Natural killer cell (primary cell): Measurements from ENCODE around the gene ALPI. TPM values are rescaled to one million over a fixed set of nuclear protein-coding genes. Genes with fewer than 3 reads are reported as not detected.
"Not testable (repeated sequence)": the region's sequence is repeated elsewhere in the genome, so short reads cannot be mapped to it uniquely, and the experiment has no call there.

ENCODE experiments used
- ATAC-seq, 3 donors: fragments of 150-1000 bp in 2 of 3; fragments of 200-7000 bp in 1 of 3; cut with Tn5 transposase; 1 replicate in 1 of 3; 2 replicates in 2 of 3; pipeline ENCODE4 v1.10.0; 2021; ENCODE audit warnings: mild to moderate bottlenecking in 2 of 3, moderate library complexity in 2 of 3
- DNase-seq, 2 donors: peaks; one replicate each; pipeline versions ENCODE4 v3.0.0 to v3.0.0-alpha.2; 2013 to 2021; ENCODE audit warnings: mixed read lengths in 1 of 2
- H3K27ac ChIP-seq: one replicate; pipeline ENCODE4 v1.5.1; 2013; ENCODE audit warnings: mild to moderate bottlenecking, low read length
- H3K27me3 ChIP-seq: one replicate; pipeline ENCODE4 v1.6.1; 2013; ENCODE audit warnings: low read length; ENCODE audit not compliant: control insufficient read depth, insufficient read depth
- H3K36me3 ChIP-seq: one replicate; pipeline ENCODE4 v1.6.1; 2013; ENCODE audit warnings: low read length; ENCODE audit not compliant: control insufficient read depth, insufficient read depth
- H3K4me1 ChIP-seq: one replicate; pipeline ENCODE4 v1.6.1; 2013; ENCODE audit warnings: low read length; ENCODE audit not compliant: control insufficient read depth, insufficient read depth
- H3K4me3 ChIP-seq: one replicate; pipeline ENCODE4 v1.5.1; 2013; ENCODE audit warnings: low read length
- H3K9me3 ChIP-seq: one replicate; pipeline ENCODE4 v1.6.1; 2013; ENCODE audit warnings: low read length; ENCODE audit not compliant: control insufficient read depth, insufficient read depth
- H3K27ac Mint-ChIP-seq, 2 donors: one replicate each; pipeline ENCODE4 v1.8.0; 2022; ENCODE audit warnings: mild to moderate bottlenecking in 2 of 2, mixed read lengths in 2 of 2, moderate library complexity in 1 of 2
- H3K27me3 Mint-ChIP-seq, 2 donors: one replicate each; pipeline ENCODE4 v1.8.0; 2022; ENCODE audit warnings: low read depth in 2 of 2, mixed read lengths in 2 of 2
- H3K36me3 Mint-ChIP-seq: one replicate; pipeline ENCODE4 v1.8.0; 2022; ENCODE audit warnings: mixed read lengths
- H3K4me1 Mint-ChIP-seq, 2 donors: one replicate each; pipeline ENCODE4 v1.8.0; 2022; ENCODE audit warnings: mixed read lengths in 2 of 2
- H3K4me3 Mint-ChIP-seq: one replicate; pipeline ENCODE4 v1.8.0; 2022; ENCODE audit warnings: mild to moderate bottlenecking, moderate library complexity, mixed read lengths
- H3K9me3 Mint-ChIP-seq, 2 donors: one replicate each; pipeline ENCODE4 v1.8.0; 2022; ENCODE audit warnings: mixed read lengths in 2 of 2
- WGBS: methylation state at CpG from one replicate; pipeline ENCODE4 v1.1.7; 2013; ENCODE audit warnings: missing lambda C conversion rate; ENCODE audit not compliant: insufficient coverage; 5-methylcytosine and 5-hydroxymethylcytosine counted together
- intact Hi-C: fragments of 100-400 bp; cut with micrococcal nuclease; formaldehyde crosslinking; loops from one replicate; pipeline ENCODE4 v1.14.2; 2022
- total RNA-seq, 4 donors: library from RNA; stranded (reverse); fragments of 120-200 nt in 1 of 4; gene quantifications; one replicate each; pipeline versions ENCODE4 v1.2.3 to v1.2.4, GENCODE V29; 2013 to 2022
- TF ChIP-seq, protein P1 (sequence below): fragments of 200-600 bp; IDR thresholded peaks from one replicate; pipeline ENCODE4 v1.8.0; 2022; ENCODE audit warnings: antibody characterized with exemption

Gene ALPI
- total RNA-seq, 3 donors from 2014 or later (not counting 1 experiment from before 2014, with no cell fraction given), result not detected

DNA sequence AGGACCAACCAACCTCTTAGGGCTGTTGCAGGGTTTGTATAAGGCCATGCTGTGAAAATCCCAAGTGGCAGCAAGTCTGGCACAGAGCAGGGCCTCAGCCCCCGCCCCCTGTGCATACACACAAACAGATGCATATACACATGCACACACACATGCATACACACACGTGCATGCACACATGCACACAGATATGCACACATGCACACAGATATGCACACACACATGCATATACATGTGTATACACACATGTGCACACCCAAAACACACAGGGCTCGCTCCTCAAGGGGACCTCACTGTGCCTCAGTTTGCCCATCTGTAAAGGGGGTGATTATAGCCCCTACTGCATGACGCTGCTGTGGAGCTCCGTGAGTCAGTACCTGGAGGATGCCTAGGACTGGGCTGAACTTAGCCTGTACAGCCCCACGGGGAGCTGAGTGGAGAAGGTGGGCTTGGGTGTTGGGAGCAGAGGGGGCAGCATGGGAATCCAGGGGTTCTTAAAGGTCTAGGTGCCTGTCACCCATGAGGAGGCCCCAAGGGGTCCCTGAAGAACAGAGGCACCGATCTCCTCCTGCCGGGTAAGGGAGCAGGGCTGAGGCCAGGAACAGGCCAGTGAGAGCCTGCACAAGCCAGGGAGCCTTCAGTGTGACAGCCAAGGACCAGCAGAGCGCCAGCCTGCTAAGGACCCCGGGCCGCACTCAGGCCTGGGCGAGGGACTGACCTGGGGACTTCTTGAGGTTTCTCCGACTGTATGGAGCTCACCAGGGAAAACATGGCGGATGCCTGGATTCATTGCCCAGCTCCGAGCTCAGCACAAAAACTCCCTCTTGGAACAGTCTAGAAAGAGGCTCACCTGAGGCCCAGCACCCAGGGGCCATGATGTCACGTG, 24.0 kb upstream of the ALPI start:
- no peak overlapping the region for H3K4me3 Mint-ChIP-seq
- intact Hi-C loops, result no loop called here
- H3K27ac Mint-ChIP-seq, result no peak overlapping the region
- 84% methylated on average over 16 of the region's 16 CpGs for WGBS
- no peak overlapping the region for H3K27ac ChIP-seq
- no peaks in the 10 kb centered on the region for H3K4me1 ChIP-seq
- no peaks in the 10 kb centered on the region for H3K9me3 Mint-ChIP-seq
- H3K27me3 ChIP-seq, result no peaks in the 10 kb centered on the region
- no peak overlapping the region for H3K4me3 ChIP-seq
- H3K4me1 Mint-ChIP-seq, result no peaks in the 10 kb centered on the region
- TF ChIP-seq, protein P1, sequence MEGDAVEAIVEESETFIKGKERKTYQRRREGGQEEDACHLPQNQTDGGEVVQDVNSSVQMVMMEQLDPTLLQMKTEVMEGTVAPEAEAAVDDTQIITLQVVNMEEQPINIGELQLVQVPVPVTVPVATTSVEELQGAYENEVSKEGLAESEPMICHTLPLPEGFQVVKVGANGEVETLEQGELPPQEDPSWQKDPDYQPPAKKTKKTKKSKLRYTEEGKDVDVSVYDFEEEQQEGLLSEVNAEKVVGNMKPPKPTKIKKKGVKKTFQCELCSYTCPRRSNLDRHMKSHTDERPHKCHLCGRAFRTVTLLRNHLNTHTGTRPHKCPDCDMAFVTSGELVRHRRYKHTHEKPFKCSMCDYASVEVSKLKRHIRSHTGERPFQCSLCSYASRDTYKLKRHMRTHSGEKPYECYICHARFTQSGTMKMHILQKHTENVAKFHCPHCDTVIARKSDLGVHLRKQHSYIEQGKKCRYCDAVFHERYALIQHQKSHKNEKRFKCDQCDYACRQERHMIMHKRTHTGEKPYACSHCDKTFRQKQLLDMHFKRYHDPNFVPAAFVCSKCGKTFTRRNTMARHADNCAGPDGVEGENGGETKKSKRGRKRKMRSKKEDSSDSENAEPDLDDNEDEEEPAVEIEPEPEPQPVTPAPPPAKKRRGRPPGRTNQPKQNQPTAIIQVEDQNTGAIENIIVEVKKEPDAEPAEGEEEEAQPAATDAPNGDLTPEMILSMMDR, result no peak
- H3K36me3 ChIP-seq, result no peaks in the 10 kb centered on the region
- H3K27me3 Mint-ChIP-seq, result no peaks in the 10 kb centered on the region
- no peaks in the 10 kb centered on the region for H3K9me3 ChIP-seq
- DNase-seq (no peak), ATAC-seq (no peak)
- H3K36me3 Mint-ChIP-seq, result no peaks in the 10 kb centered on the region

DNA sequence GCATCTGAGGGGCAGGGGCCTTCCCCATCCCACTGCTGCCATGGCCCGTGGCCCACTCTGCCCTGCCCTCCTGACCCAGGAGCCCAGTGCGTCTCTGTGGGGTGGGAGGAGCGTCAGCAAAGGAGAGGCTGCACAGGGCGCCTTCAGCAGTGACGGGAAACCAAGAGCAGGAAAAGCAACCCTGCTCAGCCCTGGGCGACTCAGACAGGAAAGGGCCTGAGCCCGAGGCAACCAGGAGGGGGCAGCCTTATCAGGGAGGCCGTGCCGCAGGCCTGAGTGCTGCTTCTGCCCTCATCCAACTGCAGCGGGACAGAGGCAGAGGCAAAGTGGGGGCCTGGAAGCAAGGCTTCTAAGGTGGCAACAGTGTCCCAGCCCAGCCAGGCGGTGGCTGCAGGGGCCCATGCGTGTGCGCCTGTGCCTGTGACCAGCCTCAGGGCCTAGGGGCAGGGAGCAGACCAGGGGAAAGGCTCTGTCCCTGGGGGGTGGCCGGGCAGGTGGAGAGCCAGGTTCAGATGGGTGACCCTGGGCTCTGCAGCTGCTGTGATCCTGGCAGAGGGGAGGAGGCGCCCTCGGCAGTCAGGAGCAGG, 23.3 kb upstream of the ALPI start:
- Mint-ChIP-seq H3K36me3 (no peaks in the 10 kb centered on the region), H3K4me3 (no peak overlapping the region), H3K27me3 (no peaks in the 10 kb centered on the region), H3K27ac (no peak overlapping the region), H3K9me3 (no peaks in the 10 kb centered on the region), H3K4me1 (no peaks in the 10 kb centered on the region)
- intact Hi-C loops, result no loop called here
- 71% methylated on average over 16 of the region's 16 CpGs for WGBS
- no peaks in the 10 kb centered on the region for H3K27me3 ChIP-seq
- H3K4me3 ChIP-seq, result no peak overlapping the region
- H3K9me3 ChIP-seq, result no peaks in the 10 kb centered on the region
- H3K4me1 ChIP-seq, result no peaks in the 10 kb centered on the region
- no peak overlapping the region for H3K27ac ChIP-seq
- H3K36me3 ChIP-seq, result no peaks in the 10 kb centered on the region
- no peak for DNase-seq
- no peak for ATAC-seq
- TF ChIP-seq, protein P1, result no peak

DNA sequence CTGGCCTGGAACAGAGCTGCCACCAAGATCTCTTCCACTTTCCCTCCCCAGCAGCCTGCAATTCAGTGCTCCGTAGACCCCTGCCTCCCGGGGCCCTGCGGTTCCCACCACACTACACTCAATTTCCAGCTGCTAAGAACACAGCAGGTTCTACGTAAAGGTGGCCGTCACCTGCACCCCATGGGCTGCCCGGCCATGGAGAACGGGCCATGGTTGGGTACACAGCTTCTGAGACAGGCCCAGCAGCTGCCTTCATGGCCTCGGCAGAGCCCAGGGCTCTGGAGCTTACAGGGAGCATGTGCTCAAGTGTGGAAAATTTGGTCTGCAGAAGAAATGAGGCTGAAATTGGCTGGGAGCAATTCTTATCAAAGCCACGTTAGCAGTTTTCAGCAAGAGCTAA, 22.3 kb upstream of the ALPI start:
- H3K36me3 Mint-ChIP-seq, H3K27me3 Mint-ChIP-seq, H3K4me1 ChIP-seq, H3K4me1 Mint-ChIP-seq, H3K27ac ChIP-seq, H3K9me3 Mint-ChIP-seq, H3K4me3 Mint-ChIP-seq, intact Hi-C loops, H3K27ac Mint-ChIP-seq, DNase-seq, H3K4me3 ChIP-seq, ATAC-seq, H3K36me3 ChIP-seq, H3K27me3 ChIP-seq, H3K9me3 ChIP-seq: not testable (repeated sequence)
- 78% methylated on average over 8 of the region's 9 CpGs for WGBS

DNA sequence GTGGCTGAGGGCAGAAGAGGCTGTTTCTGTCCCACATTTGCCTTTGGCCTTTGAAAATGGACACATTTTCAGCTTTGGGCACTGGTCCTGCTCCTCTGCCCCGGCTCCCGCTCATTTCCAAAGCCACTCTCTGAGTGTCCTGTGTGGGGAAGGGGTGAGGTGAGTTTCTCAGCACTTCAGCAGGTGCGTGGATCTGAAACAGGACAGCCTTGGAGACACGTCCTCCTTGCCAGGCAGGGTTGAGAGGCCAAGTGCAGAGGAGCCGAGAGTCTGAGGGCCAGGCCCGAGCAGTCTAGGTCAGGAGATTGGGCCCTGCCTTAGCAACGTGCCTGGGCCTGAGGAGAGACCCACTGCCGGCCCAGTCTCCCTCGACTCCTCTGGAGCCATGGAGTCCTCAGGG, 21.9 kb upstream of the ALPI start:
- no peak overlapping the region for H3K27ac ChIP-seq
- Mint-ChIP-seq H3K27ac (no peak overlapping the region), H3K27me3 (no peaks in the 10 kb centered on the region), H3K9me3 (no peaks in the 10 kb centered on the region), H3K4me1 (no peaks in the 10 kb centered on the region), H3K36me3 (no peaks in the 10 kb centered on the region), H3K4me3 (no peak overlapping the region)
- TF ChIP-seq, protein P1, result no peak
- no peak overlapping the region for H3K4me3 ChIP-seq
- H3K36me3 ChIP-seq, result no peaks in the 10 kb centered on the region
- intact Hi-C loops, result no loop called here
- WGBS, result 85% methylated on average over 9 of the region's 9 CpGs
- DNase-seq (no peak), ATAC-seq (no peak)
- no peaks in the 10 kb centered on the region for H3K4me1 ChIP-seq
- no peaks in the 10 kb centered on the region for H3K27me3 ChIP-seq
- H3K9me3 ChIP-seq, result no peaks in the 10 kb centered on the region
